GM12891 (cell line): ENCODE results near the gene IRAG1.

Experiments used
- PAX5 ChIP-seq: IDR thresholded peaks from 2 replicates; pipeline ENCODE4 v1.6.1; 2011; ENCODE audit warnings: low read length, moderate library complexity, mild to moderate bottlenecking; ENCODE audit not compliant: insufficient read depth, severe bottlenecking
- POLR2A ChIP-seq: IDR thresholded peaks from 2 replicates; pipeline ENCODE4 v1.6.1; 2011; ENCODE audit warnings: low read depth, low read length, control low read depth
- POLR2AphosphoS5 ChIP-seq: IDR thresholded peaks from 2 replicates; pipeline ENCODE4 v1.6.1; 2011; ENCODE audit warnings: low read depth, low read length, control low read depth
- TAF1 ChIP-seq: IDR thresholded peaks from 2 replicates; pipeline ENCODE4 v1.6.1; 2011; ENCODE audit warnings: low read depth, low read length, control low read depth

GRCh38 chr11:10663990-10664389 is 29.6 kb downstream of the IRAG1 start:
- TF ChIP-seq POLR2AphosphoS5 (no peak), POLR2A (no peak), PAX5 (no peak), TAF1 (no peak)
